Activated naive CD8-positive, alpha-beta T cell treated with anti-CD3 and anti-CD28 coated beads for 36 hours (primary cell): ENCODE measurements around the gene GP1BA. TPM values are rescaled to one million over a fixed set of nuclear protein-coding genes. Genes with fewer than 3 reads are reported as not detected.
A peak's percentile ranks its signal among the peaks of the same experiment; 100 is the strongest.

Source experiments
- DNase-seq: peaks from one replicate; pipeline ENCODE4 v3.0.0; 2021
- H3K27ac Mint-ChIP-seq: one replicate; pipeline ENCODE4 v1.8.0; 2022; ENCODE audit warnings: mild to moderate bottlenecking, moderate library complexity, mixed read lengths
- H3K27me3 Mint-ChIP-seq: one replicate; pipeline ENCODE4 v1.8.0; 2022; ENCODE audit warnings: mild to moderate bottlenecking, mixed read lengths
- H3K36me3 Mint-ChIP-seq: one replicate; pipeline ENCODE4 v1.8.0; 2021; ENCODE audit warnings: mild to moderate bottlenecking, mixed read lengths
- H3K4me1 Mint-ChIP-seq: one replicate; pipeline ENCODE4 v1.8.0; 2021; ENCODE audit warnings: mixed read lengths
- H3K4me3 Mint-ChIP-seq: one replicate; pipeline ENCODE4 v1.8.0; 2022; ENCODE audit warnings: mild to moderate bottlenecking, moderate library complexity, mixed read lengths
- H3K9me3 Mint-ChIP-seq: one replicate; pipeline ENCODE4 v1.8.0; 2022; ENCODE audit warnings: mixed read lengths
- total RNA-seq, 2 experiments: library from RNA; stranded (reverse); gene quantifications; one replicate each; pipeline ENCODE4 v1.2.3, GENCODE V29; 2021

Gene GP1BA
- total RNA-seq, 2 experiments from 2014 or later = not detected

DNA sequence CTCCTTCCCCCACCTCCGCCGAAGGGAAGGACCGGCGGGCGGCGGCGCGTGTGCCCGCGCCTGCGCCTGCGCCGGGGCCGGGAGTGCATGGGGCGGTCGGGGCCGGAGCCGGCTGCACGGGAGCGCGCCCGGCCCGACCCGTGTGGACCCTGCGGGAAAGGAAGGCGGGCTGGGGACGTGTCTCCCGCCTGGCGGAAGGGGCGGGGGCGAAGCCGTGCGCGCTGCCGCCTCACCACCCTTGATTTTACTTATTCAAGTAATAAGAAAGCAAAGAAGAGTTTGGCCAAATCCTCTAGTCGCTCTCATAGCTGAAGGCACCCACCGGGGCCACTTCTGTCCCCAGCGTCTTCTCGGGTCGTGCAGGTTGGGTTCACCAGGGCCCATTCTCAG lies 16.8 kb downstream of the GP1BA start:
- H3K9me3 Mint-ChIP-seq = no peaks in the 10 kb centered on the region
- peaks cover 43% of the 10 kb centered on the region for H3K36me3 Mint-ChIP-seq
- H3K27me3 Mint-ChIP-seq = peaks cover 20% of the 10 kb centered on the region
- H3K4me3 Mint-ChIP-seq = peak overlapping the region; percentile 94
- DNase-seq = peak; percentile 87
- H3K4me1 Mint-ChIP-seq = peaks cover 38% of the 10 kb centered on the region
- peak overlapping the region; percentile 99 for H3K27ac Mint-ChIP-seq

DNA sequence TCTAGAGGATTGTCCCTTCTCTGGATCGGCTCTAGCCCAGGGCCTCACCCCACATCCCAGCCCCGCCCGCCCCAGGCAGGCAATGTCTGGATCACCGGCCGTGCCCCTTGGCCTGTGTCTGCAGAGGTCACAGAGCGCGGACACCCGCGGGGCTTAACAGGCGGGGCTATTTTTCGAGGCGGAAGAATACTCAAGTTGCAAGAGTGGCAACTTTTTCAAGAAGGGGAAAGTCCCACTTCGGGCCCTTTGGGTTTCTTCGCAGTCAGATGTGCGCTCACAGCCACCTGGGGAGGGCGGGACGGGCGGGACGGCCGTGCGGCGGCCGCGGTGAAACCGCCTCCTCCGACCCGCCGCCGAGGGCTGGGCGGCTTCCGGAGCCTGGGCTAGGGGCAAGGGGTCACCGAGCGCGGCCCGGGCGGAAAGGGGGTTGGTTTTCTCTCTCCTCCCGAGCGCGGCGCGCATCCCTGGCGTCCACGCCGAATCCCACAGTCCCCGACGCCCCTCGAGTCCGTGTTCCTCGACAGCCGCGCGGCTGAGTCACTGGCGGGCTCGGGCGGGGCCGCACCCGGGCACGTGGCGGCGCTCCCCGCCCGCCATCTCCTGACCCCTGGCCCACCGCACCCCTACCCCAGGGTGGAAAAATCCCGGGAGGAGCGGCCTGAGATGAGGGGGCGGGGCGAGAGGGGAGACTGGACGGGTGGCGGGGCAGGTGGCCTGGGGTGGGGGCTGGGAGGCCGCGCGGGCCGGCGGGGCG lies 17.4 kb downstream of the GP1BA start:
- H3K36me3 Mint-ChIP-seq = peaks cover 39% of the 10 kb centered on the region
- peak overlapping the region; percentile 91 for H3K27ac Mint-ChIP-seq
- H3K4me3 Mint-ChIP-seq = peak overlapping the region; percentile 94

DNA sequence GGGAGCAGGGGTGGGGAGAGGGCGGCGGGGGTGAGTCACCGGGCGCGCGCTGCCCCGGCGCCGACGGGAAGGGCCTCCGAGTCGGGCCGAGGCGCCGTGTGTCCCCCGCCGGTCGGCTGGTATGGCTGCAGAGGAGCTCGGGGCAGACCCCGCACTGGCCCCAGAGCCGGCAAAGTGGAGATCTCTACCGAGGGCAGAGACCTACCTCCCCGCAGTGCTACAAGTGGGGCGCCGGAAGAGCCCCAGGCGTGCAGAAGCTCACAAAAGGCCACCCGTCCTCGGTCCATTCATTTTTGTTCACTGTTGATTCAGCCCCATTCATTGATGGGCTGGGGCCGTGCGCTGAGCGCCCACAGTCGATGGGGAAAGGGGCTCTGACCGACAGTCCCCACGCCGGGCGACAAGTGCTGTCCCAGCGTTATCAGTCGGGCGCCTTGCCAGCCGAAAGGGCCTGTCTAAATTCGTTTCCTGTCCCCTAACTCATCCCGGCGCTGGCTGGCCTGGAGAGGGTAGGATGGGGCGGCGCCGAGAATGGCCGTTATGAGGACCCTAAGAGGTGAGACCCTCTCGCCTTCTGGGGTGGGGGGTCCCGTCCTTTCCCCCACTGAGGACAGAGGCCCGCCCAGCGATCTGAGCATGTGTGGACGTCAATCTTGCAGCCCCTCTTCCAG lies 18.1 kb downstream of the GP1BA start:
- peak; percentile 48 for DNase-seq
- Mint-ChIP-seq H3K4me1 (peaks cover 27% of the 10 kb centered on the region), H3K27me3 (peaks cover 9% of the 10 kb centered on the region), H3K4me3 (peak overlapping the region; percentile 87), H3K9me3 (no peaks in the 10 kb centered on the region), H3K27ac (peak overlapping the region; percentile 93), H3K36me3 (peaks cover 32% of the 10 kb centered on the region)

More for the DNA sequence above, 17.4 kb downstream of the GP1BA start:
- H3K4me1 Mint-ChIP-seq = peaks cover 34% of the 10 kb centered on the region
- no peaks in the 10 kb centered on the region for H3K9me3 Mint-ChIP-seq
- peak; percentile 80 for DNase-seq
- H3K27me3 Mint-ChIP-seq = peaks cover 16% of the 10 kb centered on the region

DNA sequence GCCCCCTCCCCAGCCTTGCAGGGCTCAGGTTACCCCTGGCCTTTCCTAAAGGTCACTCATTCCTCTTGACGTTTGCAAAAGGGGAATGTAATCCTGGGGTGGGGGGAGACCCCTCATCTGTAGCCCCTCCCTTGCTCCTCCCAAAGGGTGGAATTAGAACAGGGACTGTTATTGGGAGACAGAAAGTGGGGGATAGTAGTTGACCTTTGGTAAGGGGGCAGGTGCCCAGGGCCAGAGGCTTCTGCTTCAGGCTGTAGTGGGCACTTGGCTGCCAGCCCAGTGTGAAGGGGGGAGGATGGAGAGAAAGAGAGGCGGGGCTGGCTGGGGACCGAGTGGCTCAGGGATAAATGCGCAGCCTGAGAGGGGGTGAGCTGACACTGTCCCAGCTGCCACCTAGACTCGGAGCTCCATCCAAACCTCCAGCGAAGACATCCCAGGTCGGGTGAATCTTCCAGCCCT lies 18.7 kb downstream of the GP1BA start, which contains the start of gene ENO3:
ENO3 (plus strand) TSS at position 374 of the 459 bp plus-strand sequence. CDS start 711 bp downstream, outside the sequence.
- DNase-seq = no peak
- peaks cover 21% of the 10 kb centered on the region for H3K4me1 Mint-ChIP-seq
- H3K4me3 Mint-ChIP-seq = peak within 1 kb of the TSS; percentile 87
- H3K27me3 Mint-ChIP-seq = peaks cover 3% of the 10 kb centered on the region
- peak within 1 kb of the TSS; percentile 93 for H3K27ac Mint-ChIP-seq
- peaks cover 26% of the 10 kb centered on the region for H3K36me3 Mint-ChIP-seq
- H3K9me3 Mint-ChIP-seq = no peaks in the 10 kb centered on the region

DNA sequence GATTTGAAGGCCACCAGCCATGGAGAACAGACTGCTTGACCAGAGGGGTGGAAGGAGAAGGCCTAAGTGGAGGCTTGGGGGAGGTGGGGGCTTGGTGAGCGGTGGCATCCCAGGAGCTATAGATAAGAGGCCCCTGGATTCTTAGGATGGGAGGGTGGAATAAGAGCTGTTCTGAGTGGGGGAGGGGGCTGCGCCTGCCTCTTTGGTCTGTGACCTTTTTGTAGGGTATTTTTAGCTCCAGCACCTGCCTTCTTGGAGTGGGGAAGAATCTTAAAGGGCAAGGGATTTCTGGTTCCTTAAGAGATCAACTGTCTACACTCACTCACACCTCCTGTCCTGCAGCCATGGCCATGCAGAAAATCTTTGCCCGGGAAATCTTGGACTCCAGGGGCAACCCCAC lies 19.4 kb downstream of the GP1BA start:
- peaks cover 19% of the 10 kb centered on the region for H3K4me1 Mint-ChIP-seq
- DNase-seq = no peak
- H3K9me3 Mint-ChIP-seq = no peaks in the 10 kb centered on the region
- peaks cover 3% of the 10 kb centered on the region for H3K27me3 Mint-ChIP-seq
- peak overlapping the region; percentile 87 for H3K4me3 Mint-ChIP-seq
- peaks cover 19% of the 10 kb centered on the region for H3K36me3 Mint-ChIP-seq
- H3K27ac Mint-ChIP-seq = peak overlapping the region; percentile 16

DNA sequence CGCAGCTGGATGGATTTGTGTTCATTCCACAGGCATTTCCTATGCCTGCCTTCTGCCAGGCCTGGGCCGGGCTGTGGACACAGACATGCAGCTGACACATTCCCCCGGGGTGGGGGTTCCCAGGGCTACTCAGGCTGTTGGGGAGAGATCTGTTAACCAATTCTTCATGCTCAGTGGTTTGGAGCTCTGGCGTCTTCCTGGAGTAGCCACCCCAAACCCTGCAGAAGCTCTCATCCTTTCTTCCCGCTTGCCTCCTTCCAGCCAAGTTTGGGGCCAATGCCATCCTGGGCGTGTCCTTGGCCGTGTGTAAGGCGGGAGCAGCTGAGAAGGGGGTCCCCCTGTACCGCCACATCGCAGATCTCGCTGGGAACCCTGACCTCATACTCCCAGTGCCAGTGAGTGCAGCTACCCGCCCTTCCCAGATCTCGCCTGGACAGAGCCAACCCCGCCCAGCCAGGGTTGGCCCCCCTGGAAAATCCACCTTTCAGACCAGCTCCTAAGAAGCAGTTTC lies 21.4 kb downstream of the GP1BA start:
- Mint-ChIP-seq H3K4me3 (no peak overlapping the region), H3K36me3 (peaks cover 7% of the 10 kb centered on the region), H3K4me1 (peaks cover 20% of the 10 kb centered on the region), H3K9me3 (no peaks in the 10 kb centered on the region), H3K27me3 (no peaks in the 10 kb centered on the region), H3K27ac (no peak overlapping the region)
- no peak for DNase-seq

DNA sequence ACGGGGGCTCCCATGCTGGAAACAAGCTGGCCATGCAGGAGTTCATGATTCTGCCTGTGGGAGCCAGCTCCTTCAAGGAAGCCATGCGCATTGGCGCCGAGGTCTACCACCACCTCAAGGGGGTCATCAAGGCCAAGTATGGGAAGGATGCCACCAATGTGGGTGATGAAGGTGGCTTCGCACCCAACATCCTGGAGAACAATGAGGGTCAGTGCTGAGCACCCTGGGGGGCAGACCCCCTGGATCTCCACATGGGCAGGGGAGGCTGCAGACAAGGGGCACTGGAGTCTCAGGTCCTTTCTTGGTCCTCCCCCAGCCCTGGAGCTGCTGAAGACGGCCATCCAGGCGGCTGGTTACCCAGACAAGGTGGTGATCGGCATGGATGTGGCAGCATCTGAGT lies 23.0 kb downstream of the GP1BA start:
- Mint-ChIP-seq H3K36me3 (peaks cover 5% of the 10 kb centered on the region), H3K9me3 (no peaks in the 10 kb centered on the region), H3K27ac (no peak overlapping the region), H3K4me3 (no peak overlapping the region), H3K4me1 (peaks cover 20% of the 10 kb centered on the region), H3K27me3 (no peaks in the 10 kb centered on the region)
- DNase-seq = no peak

DNA sequence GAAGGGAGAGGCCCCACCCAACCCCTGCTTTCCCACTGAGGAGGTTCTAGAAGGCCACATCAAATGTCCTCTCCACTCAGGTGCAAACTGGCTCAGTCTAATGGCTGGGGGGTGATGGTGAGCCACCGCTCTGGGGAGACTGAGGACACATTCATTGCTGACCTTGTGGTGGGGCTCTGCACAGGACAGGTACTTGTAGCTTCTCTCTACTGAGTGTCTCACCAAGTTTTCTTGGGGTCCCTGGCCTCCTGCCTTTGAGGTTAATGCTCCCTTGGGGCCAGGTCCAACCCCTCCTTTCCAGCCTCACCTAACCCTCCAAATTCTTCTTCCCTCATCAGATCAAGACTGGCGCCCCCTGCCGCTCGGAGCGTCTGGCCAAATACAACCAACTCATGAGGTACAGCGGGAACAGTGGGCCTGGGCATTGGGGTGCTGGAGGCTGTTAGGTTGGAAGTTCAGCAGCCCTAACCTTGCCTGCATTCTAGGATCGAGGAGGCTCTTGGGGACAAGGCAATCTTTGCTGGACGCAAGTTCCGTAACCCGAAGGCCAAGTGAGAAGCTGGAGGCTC lies 24.5 kb downstream of the GP1BA start:
- Mint-ChIP-seq H3K27me3 (no peaks in the 10 kb centered on the region), H3K27ac (no peak overlapping the region)
- peak; percentile 21 for DNase-seq

DNA sequence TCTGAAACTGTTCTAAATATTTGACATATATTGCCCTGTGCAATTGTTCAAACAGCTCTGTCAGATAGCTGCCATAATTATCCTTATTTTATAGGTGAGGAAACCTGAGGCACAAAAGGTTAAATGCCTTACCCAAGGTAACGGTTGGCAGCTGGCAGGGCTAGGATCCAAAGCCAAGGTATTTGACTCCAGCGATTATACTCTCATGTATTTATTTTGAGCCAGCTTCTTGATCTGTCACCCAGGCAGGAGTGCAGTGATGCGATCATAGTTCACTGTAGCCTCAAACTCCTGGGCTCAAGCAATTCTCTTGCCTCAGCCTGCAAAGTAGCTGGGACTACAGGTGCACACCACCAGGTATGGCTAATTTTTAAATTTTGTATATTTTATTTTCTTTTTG lies 26.0 kb downstream of the GP1BA start:
- Mint-ChIP-seq H3K4me1 (peaks cover 7% of the 10 kb centered on the region), H3K27ac (no peak overlapping the region), H3K36me3 (peaks cover 5% of the 10 kb centered on the region), H3K27me3 (no peaks in the 10 kb centered on the region), H3K9me3 (no peaks in the 10 kb centered on the region), H3K4me3 (no peak overlapping the region)
- DNase-seq = no peak

More for the DNA sequence above, 24.5 kb downstream of the GP1BA start:
- Mint-ChIP-seq H3K9me3 (no peaks in the 10 kb centered on the region), H3K4me1 (peaks cover 10% of the 10 kb centered on the region), H3K36me3 (peaks cover 5% of the 10 kb centered on the region), H3K4me3 (no peak overlapping the region)

DNA sequence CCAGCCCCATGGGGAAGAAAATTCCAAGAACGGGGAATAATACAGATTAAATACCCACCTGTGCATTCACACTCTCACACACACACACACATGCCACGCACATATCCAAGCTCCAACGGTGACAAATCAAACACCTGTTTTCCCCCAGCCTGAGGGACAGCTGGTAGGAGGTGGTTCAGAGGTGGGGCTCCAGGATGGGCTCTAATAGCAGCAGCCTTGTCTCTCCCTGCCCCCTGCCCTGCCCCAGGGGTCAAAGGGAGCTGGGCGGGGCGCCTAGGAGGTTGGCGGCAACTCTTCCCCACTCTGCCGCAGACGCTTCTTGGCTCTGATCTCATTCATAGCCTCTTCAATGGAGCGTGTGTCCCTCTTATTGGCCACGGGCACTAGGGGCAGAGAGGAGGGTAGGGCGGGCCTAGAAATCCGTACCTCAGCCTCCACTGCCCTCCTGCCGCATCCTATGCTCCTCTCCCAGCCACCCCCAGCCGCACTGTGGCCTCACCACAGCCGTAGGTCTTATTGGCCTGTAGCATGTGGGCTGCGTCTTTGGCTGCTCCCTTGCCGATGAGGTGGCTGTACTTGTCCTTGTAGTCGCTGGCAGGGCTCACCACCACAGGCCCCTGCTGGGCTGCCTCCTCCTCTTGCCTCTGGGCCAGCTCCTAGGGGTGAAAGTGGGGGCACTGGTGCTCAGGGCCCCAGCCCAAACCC lies 27.3 kb downstream of the GP1BA start:
- H3K27me3 Mint-ChIP-seq = no peaks in the 10 kb centered on the region
- H3K4me1 Mint-ChIP-seq = peaks cover 6% of the 10 kb centered on the region
- peaks cover 2% of the 10 kb centered on the region for H3K36me3 Mint-ChIP-seq
- H3K9me3 Mint-ChIP-seq = no peaks in the 10 kb centered on the region
- H3K27ac Mint-ChIP-seq = no peak overlapping the region
- no peak overlapping the region for H3K4me3 Mint-ChIP-seq
- no peak for DNase-seq

DNA sequence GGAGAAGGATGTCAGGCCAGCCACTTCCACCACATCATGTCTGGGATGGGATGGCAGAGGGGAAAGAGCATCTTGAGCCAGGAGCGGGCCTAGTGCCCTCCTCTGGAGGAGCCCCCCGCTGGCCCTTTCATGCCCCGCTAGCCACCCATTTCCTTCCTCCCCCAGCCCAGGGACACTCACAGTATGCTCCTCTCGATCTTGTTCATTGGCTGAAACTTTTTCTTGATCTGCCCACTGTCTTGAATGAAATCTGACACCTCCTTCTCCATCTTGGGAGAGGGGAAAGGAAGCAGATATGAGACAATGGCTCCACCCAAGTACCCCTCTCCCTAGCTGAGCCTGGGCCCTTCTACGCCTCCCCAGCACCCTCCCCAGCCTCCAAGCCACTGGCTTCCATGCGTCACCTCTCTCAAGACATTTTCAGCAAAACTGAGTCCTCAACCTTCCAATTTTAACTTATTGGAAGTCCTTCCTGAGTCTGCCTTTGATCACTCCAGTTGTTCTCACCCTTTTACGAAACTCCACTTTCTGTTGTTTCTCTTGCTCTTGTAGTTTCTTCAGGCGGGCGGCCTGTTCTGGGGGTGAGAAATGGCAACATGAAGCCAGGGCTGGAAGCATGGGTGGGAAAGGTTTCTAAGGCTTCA lies 28.3 kb downstream of the GP1BA start:
- H3K27ac Mint-ChIP-seq = no peak overlapping the region
- no peak for DNase-seq
- H3K4me1 Mint-ChIP-seq = peaks cover 6% of the 10 kb centered on the region
- H3K4me3 Mint-ChIP-seq = no peak overlapping the region
- no peaks in the 10 kb centered on the region for H3K9me3 Mint-ChIP-seq
- H3K36me3 Mint-ChIP-seq = peaks cover 6% of the 10 kb centered on the region
- H3K27me3 Mint-ChIP-seq = no peaks in the 10 kb centered on the region

DNA sequence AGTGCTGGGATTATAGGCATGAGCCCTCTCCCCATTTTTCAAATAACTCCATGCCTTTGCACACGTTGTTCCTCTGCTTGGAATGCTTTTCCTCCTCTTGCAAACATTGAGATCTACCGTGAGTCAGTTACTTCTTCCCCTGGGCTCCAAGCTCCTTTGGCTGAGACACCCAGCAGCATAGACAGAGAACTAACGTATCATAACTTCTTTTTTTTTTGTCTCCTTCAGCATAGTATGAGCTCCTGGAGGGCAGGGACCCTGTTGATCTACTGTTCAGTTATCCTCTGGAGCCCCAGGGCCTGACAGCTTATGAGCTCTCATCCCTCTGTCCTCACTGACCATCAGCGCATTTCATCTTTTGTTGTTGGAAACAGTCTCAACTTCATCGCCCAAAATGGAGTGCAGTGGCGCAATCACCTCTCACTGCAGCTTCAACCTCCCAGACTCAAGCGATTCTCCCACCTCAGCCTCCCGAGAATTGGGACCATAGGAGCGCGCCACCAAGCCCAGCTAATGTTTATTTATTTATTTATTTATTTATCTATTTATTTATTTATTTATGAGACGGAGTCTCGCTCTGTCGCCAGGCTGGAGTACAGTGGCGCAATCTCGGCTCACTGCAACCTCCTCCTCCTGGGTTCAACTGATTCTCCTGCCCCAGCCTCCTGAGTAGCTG lies 33.4 kb downstream of the GP1BA start:
- DNase-seq = no peak
- Mint-ChIP-seq H3K9me3 (peaks cover 1% of the 10 kb centered on the region), H3K4me1 (peaks cover 26% of the 10 kb centered on the region), H3K4me3 (peak overlapping the region; percentile 40), H3K36me3 (peaks cover 18% of the 10 kb centered on the region), H3K27me3 (peaks cover 8% of the 10 kb centered on the region), H3K27ac (peak overlapping the region; percentile 42)

DNA sequence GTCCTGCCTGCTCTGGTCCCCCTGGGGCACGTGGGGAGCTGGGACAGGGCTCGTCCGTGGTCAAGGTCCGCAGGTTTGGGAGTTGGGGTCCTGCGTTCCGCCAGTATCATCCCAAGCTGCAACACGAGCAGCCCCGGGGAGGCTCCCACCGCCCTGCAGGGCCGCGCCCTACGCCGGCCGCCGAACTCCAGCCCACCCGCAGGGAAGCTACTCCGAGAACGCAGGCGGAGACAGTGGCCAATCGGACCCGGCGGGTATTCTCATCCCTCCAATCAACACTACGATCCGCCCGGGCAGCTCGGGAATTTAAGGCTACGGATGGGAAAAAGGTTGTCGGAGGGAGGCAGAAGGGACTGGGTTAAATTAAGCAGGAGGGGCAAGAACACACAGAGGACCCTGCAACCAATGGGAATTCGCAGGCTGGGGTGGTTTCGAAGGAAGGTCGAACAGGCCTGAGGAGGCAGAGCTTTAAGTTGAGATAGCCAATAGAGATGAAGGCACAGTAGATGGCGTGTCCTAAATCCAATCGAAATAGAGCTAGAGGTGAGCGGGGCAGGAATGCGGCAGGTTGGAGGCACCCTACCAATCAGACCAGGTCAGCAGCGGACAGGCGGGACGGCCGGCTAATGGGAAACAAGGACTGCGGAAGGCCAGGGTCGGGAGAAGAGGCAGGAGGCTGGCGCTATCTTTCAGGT lies 34.9 kb downstream of the GP1BA start:
- no peak overlapping the region for H3K27ac Mint-ChIP-seq
- H3K9me3 Mint-ChIP-seq = peaks cover 1% of the 10 kb centered on the region
- peaks cover 18% of the 10 kb centered on the region for H3K36me3 Mint-ChIP-seq
- H3K4me1 Mint-ChIP-seq = peaks cover 35% of the 10 kb centered on the region
- no peak overlapping the region for H3K4me3 Mint-ChIP-seq
- DNase-seq = peak; percentile 94
- peaks cover 8% of the 10 kb centered on the region for H3K27me3 Mint-ChIP-seq
